Activated CD8-positive, alpha-beta memory T cell treated with anti-CD3 and anti-CD28 coated beads, Interleukin-2, amount 50 U/mL, for 48 hours (primary cell): ENCODE data around the gene UPP1.

Experiments
- DNase-seq: peaks from one replicate; pipeline ENCODE4 v3.0.0-alpha.2; 2020

The UPP1 gene

DNA sequence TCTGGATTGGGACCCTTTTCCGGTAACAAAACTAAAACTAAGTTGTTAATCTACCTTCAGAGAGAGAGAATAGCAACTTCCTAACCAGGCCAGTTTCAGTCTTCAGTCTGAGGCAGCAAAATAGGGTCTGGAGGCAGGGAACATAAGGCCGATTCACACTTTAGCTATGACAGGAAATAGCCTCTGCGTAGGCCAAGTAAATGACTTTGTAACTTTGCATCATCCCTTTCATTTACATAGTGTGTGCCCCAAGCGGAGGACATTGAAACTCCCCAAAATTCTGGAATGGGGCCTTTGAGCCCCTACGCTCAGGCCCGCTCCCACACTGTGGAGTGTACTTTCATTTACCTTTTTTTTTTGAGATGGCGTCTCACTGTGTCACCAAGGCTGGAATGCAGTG is 1.7 kb upstream of the UPP1 start:
- DNase-seq, result no peak

DNA sequence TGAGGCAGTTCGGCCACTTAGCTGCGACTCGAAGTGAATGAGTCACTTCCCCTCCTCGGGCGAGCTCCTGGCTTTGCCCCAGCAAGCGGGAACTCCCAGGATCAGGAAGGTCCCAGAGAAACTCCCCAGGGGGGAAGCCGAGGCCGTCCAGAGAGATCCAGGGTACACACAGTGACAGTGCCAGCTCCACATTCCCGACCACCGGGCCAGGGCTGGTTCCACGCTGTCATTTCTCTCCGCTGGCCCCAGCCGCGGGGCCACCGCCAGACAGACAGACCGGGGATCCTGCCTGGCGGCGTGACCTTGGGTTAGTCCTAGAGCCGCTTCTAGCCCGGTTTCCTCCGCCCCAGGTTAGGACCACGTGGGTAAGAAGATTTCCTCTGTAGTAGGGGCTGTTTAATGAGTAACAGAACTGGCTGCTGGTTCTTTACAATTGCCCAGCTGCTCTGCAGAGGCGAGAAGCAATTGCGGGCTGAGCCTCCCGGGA is 463 bp upstream of the UPP1 start:
- no peak for DNase-seq

DNA sequence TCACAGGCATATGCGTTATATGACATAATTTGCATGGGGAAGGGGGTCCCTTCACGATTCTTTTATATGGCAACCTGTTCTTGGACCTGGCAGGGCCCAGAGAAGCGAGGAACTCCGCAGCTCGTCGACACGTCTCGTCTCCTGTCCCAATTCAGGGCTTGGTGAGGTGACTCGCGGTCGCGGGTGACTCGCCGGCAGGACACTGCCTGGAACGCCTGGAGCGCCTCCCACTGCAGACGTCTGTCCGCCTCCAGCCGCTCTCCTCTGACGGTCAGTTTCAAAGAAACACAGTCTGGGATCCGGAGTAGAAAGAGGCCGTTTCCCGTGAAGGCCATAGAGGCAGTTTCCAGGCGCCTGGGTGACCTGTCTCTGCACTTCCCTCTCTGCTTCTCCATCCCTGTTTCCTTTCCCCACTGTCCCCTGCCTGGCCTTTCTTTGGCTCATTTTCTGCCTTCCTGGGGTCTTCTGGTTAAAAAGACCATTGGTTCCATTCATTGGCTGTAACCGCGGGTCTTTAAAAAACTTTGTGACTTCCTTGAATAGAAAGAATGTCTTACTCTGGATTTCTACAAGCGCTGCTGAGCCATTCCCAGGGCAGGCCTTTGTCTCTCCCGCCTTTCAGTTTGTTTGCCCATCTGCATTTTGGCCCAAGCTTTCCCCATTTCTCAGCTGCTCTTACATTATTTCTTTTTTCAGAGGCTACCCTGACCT is 1.2 kb downstream of the UPP1 start:
- DNase-seq, result no peak

- no peak for DNase-seq
Measured at GRCh38 chr7:48091506-48092433, 2.7 kb downstream of the UPP1 start.

- no peak for DNase-seq
Measured at GRCh38 chr7:48094861-48095293, 5.8 kb downstream of the UPP1 start.

DNA sequence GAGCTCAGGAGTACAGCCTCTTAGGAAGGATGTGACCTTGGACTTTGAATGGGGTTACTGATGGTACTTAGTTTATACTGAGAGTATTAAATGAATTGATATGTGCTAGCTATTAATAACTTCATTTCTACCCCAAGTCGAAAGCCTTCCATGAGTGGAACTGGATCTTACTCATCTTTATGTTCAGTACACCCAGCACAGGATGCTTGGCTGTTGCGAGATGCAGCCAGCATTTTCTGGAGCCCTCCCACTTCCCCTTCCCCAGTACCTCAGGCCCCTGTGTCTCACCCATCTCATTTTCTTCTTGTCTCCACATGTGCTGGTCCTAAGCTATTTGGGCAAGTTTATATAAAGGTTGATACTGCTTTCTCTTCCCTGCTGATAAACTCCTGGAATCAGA is 7.2 kb downstream of the UPP1 start:
- no peak for DNase-seq

DNA sequence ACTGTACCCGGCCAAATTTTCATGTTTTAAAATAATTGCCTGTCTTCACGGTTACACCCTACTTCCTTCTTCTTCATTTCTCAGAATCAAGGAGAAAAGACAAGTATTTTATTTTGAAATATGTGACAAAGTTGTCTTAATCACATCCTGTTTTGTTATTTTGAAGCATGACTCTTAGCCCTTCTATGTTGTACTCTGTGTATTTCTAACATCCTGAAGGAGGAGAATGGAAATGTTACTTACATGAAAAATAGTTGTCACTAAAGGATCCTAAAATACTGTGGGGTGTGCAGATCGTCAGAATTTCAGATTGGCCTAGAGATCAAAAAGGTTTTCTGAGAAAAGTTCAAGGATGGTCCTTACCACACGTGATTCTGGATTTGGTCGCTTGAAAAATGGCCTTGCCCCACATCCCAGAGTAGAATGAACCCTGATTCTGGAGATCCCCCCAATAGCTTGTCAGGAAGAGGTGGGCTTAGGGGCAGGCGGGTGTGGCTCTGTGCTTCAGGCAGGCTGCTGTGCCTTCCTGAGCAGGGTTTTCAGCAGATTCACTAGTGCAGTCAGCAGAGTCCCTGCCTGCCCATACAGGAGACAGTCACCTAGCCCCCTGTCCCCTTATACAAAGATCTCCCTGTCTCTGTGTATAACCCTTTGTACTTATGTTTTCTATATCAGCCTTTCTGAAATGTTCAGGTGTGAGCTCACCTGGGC is 8.6 kb downstream of the UPP1 start:
- DNase-seq, result no peak

GRCh38 chr7:48098846-48099245 is 9.8 kb downstream of the UPP1 start:
- DNase-seq, result no peak

- no peak for DNase-seq
Measured at GRCh38 chr7:48099781-48100180, 10.7 kb downstream of the UPP1 start.

- no peak for DNase-seq
Measured at GRCh38 chr7:48101352-48101751, 12.3 kb downstream of the UPP1 start.

DNA sequence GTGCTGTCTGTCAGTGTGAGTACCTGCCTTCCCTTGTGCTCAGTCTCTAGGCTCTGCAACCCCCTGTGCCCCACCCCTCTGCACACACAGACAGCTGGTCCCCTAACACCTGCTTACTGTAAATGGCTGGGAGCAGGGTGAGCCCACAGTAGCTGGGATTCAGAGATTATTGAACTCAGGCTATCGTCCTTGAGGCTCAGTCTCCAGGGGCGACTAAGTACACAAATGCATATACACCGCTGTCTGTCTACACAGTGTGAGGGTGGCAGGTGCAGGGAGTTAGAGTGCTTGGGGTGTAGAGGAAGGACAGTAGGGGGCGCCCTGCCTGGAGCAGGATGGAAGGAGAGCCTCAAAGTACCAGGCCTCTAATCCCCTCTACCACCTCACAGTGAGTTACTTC is 12.9 kb downstream of the UPP1 start:
- DNase-seq, result no peak

- DNase-seq, result no peak
Measured at GRCh38 chr7:48102530-48102929, 13.5 kb downstream of the UPP1 start.

GRCh38 chr7:48105045-48105444 is 16.0 kb downstream of the UPP1 start:
- no peak for DNase-seq

- DNase-seq, result no peak
Measured at GRCh38 chr7:48106906-48107659, 18.0 kb downstream of the UPP1 start.

- no peak for DNase-seq
Measured at GRCh38 chr7:48107926-48108472, 18.9 kb downstream of the UPP1 start.

DNA sequence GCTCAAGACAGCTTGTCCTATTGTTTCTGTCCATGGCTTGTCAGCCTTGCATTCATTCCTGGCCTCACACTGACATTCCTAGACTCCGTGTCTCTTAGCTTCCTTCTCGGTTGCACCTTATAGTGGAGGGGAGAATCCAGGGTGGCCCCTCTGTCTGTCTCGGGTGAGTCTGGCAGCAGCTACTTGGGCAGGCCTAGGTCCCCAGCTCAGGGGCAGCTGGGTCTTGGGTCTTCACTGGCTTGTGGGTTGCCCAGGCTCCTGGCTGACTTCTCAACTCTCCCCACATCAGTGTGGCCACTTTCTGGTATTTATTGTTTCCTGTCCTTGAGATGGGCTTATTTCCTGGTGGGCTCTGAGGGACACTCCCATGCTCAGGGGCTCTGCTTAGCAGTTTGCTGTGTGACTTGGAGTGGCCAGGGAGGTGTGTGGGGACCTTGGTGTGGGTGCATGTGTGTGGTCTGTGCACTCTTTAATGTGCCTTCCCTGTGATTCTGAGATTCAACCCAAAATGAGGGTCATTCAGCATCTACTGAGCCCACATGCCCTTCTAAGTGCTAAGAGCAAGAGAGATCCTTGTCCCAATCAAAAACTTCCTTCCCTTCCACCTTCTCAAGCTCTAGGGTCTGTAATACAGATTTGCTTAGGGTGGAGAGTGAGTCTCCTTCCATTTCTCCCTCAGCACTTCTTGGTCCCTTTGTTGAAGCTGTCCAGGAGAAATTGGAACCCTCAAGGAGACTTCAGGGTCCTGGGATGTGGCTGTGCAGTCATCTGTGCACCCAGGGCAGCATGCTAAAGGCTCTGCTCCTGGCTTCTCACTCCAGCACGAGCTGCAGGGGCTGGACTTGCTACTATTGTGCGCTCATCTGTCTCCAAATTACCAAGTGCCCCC is 20.1 kb downstream of the UPP1 start:
- no peak for DNase-seq

DNA sequence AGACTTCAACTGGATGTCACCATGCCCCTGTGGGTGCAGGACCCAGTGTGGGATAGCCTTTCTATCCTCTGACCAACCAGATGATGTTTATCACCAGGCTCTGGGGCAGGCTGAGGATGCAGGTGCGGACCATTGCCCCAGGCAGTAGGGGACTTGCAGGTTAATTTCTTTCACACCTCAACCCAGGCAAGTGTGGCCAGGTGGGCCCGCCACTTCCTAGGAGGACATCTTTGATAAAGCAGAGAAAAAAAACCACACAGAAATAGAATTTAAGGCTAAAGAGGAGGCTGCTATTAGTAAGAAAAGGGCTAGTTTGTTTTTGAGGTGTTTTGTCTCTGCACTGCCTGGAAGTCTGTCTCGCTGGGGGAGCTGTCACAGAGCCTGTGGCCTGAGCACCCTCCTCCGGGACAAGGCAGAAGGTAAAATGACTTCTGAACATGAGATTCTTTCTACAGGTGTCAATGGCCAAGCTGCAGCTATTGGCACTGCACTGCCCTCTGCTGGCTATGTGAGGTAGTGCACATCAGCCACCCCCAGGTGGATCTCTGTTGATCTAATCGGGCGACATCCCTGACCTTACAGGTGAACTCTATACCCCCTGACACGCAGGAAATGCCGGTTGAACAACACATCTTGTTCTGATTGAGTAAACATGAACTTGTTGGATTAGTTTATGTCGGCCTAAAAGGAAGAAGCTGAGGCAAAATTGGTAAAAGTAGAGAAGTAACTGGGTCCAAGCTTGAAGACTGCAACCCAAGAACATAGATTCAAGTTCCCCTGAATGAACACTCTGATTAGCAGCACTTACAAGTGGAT is 21.0 kb downstream of the UPP1 start:
- peak; percentile 98 for DNase-seq

- DNase-seq, result no peak
Measured at GRCh38 chr7:48110868-48111267, 21.8 kb downstream of the UPP1 start.

DNA sequence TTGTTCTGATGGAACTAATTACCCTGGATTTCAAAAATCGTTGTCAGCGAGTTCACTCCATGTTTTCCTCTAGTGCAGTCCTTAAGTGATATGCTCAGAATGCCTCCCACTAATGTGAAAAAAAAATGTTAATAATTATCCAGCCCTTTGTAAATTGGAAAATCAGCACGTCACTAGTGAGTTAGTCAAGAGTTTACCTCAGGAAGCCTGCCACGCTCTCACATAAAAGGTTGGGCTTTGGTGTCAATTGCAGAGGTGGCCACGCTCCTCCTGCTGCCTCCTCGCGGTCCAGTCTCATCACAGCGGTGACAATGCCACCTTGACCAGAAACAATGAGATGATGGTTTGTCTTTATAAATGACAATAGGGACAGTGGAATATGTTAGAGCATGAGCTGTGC is 22.5 kb downstream of the UPP1 start:
- no peak for DNase-seq
